T-helper 17 cell (primary cell): ENCODE data around the gene TUBA3E. TPM values are rescaled to one million over a fixed set of nuclear protein-coding genes. Genes with fewer than 3 reads are reported as not detected.
"Not testable (repeated sequence)": the region's sequence is repeated elsewhere in the genome, so short reads cannot be mapped to it uniquely, and the experiment has no call there.

Experiments
- ATAC-seq: fragments of 150-1000 bp; cut with Tn5 transposase; 2 replicates; pipeline ENCODE4 v1.10.0; 2021; ENCODE audit warnings: mild to moderate bottlenecking, moderate library complexity
- DNase-seq, 3 donors: peaks; one replicate each; pipeline versions ENCODE4 v3.0.0 to v3.0.0-alpha.2; 2020 to 2021
- H3K9me3 ChIP-seq: one replicate; pipeline ENCODE4 v1.7.0; 2013; ENCODE audit warnings: low read length, mild to moderate bottlenecking; ENCODE audit not compliant: control insufficient read depth, poor library complexity, severe bottlenecking
- H3K27ac Mint-ChIP-seq: one replicate; pipeline ENCODE4 v1.8.0; 2022; ENCODE audit warnings: mild to moderate bottlenecking, moderate library complexity, mixed read lengths
- H3K27me3 Mint-ChIP-seq: one replicate; pipeline ENCODE4 v1.8.0; 2022; ENCODE audit warnings: mixed read lengths
- H3K36me3 Mint-ChIP-seq: one replicate; pipeline ENCODE4 v1.8.0; 2022; ENCODE audit warnings: low read depth, mixed read lengths
- H3K4me1 Mint-ChIP-seq: one replicate; pipeline ENCODE4 v1.8.0; 2022; ENCODE audit warnings: mild to moderate bottlenecking, mixed read lengths
- H3K4me3 Mint-ChIP-seq: one replicate; pipeline ENCODE4 v1.8.0; 2022; ENCODE audit warnings: mild to moderate bottlenecking, moderate library complexity, mixed read lengths
- total RNA-seq, 4 donors: library from RNA in 2 of 4; stranded (reverse) in 2 of 4; gene quantifications; one replicate each; pipeline ENCODE4 v1.2.3 and lab custom pipeline; 2022 to 2026

The TUBA3E gene
- total RNA-seq, 2 donors from 2014 or later = not detected

- not testable (repeated sequence) for H3K27ac Mint-ChIP-seq, DNase-seq, H3K4me1 Mint-ChIP-seq, H3K4me3 Mint-ChIP-seq, H3K27me3 Mint-ChIP-seq, H3K9me3 ChIP-seq, H3K36me3 Mint-ChIP-seq, ATAC-seq
Measured at GRCh38 chr2:130154423-130154770, 43.8 kb downstream of the TUBA3E start.

DNA sequence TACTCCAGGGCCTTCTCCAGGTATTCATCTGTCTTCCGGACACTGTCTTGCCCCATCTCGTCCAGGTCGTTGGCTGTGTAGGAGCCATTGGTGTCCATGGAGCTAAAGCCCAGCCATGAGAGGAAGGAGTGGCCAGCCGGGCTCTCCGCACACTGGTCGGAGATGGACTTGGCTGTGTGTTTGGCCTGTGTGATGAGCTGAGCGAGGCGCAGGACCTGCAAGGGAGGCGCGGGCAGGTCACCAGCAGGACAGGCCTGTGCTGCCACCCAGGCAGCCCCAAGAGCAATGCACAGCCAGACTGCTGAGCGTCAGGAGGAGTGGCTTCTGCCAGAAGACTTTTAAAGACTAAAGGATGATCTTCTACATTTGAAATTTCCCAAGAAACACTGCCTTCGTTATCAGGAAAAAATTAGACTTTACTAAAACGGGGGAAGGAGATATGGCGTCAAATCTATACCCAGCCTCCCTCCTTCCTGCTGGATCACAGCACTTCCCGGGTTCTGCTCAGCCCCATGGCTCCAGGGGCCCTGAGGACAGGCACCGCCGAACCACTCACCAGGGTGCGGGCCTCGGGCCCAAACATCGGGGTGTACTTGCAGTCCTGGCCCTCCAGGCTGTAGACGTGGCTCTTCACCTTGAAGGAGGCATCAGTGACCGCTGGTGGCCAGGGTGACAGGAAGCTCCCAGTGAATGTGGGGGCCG lies 44.4 kb downstream of the TUBA3E start:
- H3K4me1 Mint-ChIP-seq, DNase-seq, H3K9me3 ChIP-seq, H3K36me3 Mint-ChIP-seq, H3K27ac Mint-ChIP-seq, H3K4me3 Mint-ChIP-seq, H3K27me3 Mint-ChIP-seq, ATAC-seq: not testable (repeated sequence)

DNA sequence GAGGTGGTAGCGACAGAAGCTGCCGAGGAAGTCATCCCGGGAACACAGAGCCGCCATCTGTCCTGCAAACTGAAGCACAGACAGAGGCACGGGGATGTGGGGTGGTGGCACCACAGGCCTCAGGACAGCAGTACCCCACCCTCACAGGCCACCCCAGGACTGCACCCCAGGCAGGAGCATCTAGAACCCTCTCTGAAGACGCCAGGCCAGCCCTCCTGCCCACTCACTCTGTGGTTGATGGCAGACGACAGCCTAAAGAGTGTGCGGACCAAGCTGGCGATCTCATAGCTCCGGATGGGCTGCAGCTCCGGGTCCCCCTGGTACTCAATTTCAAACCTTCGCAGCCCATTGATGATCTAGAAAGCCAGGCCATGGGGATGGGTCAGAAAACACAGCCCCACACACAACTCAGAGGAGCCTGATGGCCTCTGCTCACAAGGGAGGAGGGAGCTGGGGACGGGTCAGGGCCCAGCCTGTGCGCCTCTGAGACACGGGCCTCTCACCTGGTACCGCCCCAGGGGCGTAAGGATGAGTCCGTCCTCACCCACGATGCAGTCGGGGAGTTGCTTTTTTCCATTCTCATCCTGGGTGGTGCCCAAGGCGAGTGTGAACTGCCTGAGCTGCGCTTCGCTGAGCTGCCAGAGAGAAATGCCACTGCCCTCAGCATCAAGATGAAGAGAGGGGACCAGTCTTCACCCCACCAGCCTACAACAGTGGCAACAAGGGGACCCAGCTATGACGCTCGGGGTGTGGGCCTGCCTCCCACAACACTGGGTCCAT lies 45.2 kb downstream of the TUBA3E start:
- Mint-ChIP-seq H3K4me1 (peaks cover under 1% of the 10 kb centered on the region), H3K4me3 (no peak overlapping the region), H3K27me3 (no peaks in the 10 kb centered on the region), H3K27ac (no peak overlapping the region), H3K36me3 (no peaks in the 10 kb centered on the region)
- no peaks in the 10 kb centered on the region for H3K9me3 ChIP-seq
- no peak for ATAC-seq
- DNase-seq = no peak

GRCh38 chr2:130152136-130152815 lies 46.0 kb downstream of the TUBA3E start:
- not testable (repeated sequence) for ATAC-seq, H3K36me3 Mint-ChIP-seq, H3K27ac Mint-ChIP-seq, DNase-seq, H3K9me3 ChIP-seq, H3K27me3 Mint-ChIP-seq, H3K4me3 Mint-ChIP-seq, H3K4me1 Mint-ChIP-seq

- not testable (repeated sequence) for H3K27ac Mint-ChIP-seq, ATAC-seq, H3K9me3 ChIP-seq, H3K36me3 Mint-ChIP-seq, H3K4me3 Mint-ChIP-seq, DNase-seq, H3K27me3 Mint-ChIP-seq, H3K4me1 Mint-ChIP-seq
Measured at GRCh38 chr2:130151145-130151512, 47.1 kb downstream of the TUBA3E start.

- DNase-seq = no peak
Measured at GRCh38 chr2:130150181-130151144, 47.8 kb downstream of the TUBA3E start.

GRCh38 chr2:130148515-130148914 lies 49.7 kb downstream of the TUBA3E start:
- H3K9me3 ChIP-seq, H3K4me3 Mint-ChIP-seq, H3K36me3 Mint-ChIP-seq, H3K27me3 Mint-ChIP-seq, DNase-seq, H3K4me1 Mint-ChIP-seq, H3K27ac Mint-ChIP-seq, ATAC-seq: not testable (repeated sequence)

More at GRCh38 chr2:130150181-130151144, 47.8 kb downstream of the TUBA3E start:
- Mint-ChIP-seq H3K4me1 (peaks cover 5% of the 10 kb centered on the region), H3K36me3 (no peaks in the 10 kb centered on the region), H3K4me3 (peak overlapping the region; percentile 52), H3K27me3 (peaks cover 8% of the 10 kb centered on the region), H3K27ac (no peak overlapping the region)
- H3K9me3 ChIP-seq = no peaks in the 10 kb centered on the region
- ATAC-seq = no peak

DNA sequence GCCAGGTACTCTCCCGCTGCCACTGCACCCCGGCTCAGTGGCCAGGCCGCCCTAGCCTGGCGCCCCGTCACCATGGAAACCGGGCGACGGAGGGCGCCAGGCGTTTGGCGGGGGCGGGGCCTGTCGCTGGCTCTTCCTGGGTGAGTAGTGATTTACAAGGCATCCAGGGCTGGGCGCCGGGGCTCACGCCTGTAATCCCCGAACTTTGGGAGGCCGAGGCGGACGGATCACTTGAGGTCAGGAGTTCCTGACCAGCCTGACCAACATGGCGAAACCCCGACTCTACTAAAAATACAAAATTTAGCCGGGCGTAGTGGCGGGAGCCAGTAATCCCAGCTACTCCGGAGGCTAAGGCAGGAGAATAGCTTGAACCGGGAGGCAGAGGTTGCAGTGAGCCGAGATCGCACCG lies 53.2 kb downstream of the TUBA3E start, which contains the start of gene CCDC74B:
Gene CCDC74B (minus strand): TSS at position 107 of the 409 bp plus-strand sequence. CDS start 116 bp downstream, outside the sequence.
- not testable (repeated sequence) for H3K27ac Mint-ChIP-seq, H3K9me3 ChIP-seq, H3K27me3 Mint-ChIP-seq, H3K36me3 Mint-ChIP-seq
- peak; percentile 89 for ATAC-seq
- H3K4me3 Mint-ChIP-seq = peak within 1 kb of the TSS; percentile 89
- DNase-seq = peak; percentile 46 to 51 (median 46)
- peaks cover 13% of the 10 kb centered on the region for H3K4me1 Mint-ChIP-seq

DNA sequence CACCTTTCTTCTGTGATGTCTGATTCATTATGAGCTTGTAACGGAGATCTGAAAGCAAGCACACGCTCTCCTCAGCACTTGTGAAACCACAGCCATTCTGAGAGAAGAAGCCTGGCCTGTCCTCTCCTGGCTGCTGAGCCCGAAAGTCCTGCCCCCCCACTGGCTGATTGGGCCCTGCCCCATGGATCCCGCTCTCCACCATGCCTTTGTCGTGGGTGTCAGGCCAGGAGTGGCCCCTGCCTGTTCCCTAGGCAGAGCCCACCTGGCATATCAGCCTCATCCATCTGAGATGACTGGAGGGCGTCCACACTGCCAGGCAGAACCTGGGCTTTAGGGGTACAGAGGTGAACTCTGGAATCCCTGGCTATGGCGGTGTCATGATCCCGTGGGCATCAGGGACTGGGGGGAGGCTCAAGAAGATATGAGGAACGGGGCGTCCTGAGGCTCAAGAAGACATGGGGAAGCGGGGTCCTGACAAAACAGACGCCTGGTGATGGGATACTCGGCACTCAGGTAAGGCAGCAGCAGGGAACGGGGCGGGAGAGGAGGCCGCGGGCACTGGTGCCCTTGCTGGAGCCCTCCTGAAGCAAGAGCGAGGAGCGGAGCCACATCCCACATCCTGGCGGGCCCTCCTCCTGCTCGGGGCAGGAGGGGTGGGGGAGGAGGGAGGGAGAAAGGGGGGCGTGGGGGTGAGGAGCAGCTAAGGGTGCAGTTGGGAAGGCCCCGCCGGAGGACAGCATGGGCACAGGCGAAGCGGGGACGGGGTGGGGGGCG lies 54.8 kb downstream of the TUBA3E start:
- H3K27ac Mint-ChIP-seq = peak overlapping the region; percentile 80
- not testable (repeated sequence) for DNase-seq, H3K36me3 Mint-ChIP-seq

GRCh38 chr2:130142396-130143265 lies 55.6 kb downstream of the TUBA3E start:
- not testable (repeated sequence) for H3K36me3 Mint-ChIP-seq, H3K27me3 Mint-ChIP-seq, ATAC-seq, H3K9me3 ChIP-seq, DNase-seq
- Mint-ChIP-seq H3K4me3 (peak overlapping the region; percentile 87), H3K27ac (peak overlapping the region; percentile 80), H3K4me1 (peaks cover 11% of the 10 kb centered on the region)

More for the DNA sequence above, 54.8 kb downstream of the TUBA3E start:
- peak overlapping the region; percentile 89 for H3K4me3 Mint-ChIP-seq
- peaks cover 13% of the 10 kb centered on the region for H3K4me1 Mint-ChIP-seq
- H3K27me3 Mint-ChIP-seq, H3K9me3 ChIP-seq, ATAC-seq: not testable (repeated sequence)
